CD8-positive, alpha-beta memory T cell (primary cell): Measurements from ENCODE around the gene STRIT1. TPM values are rescaled to one million over a fixed set of nuclear protein-coding genes. Genes with fewer than 3 reads are reported as not detected.
A peak's percentile ranks its signal among the peaks of the same experiment; 100 is the strongest.

Experiments used
- CTCF ChIA-PET: fragments of 350-600 bp; sonication (Branson Sonifier 250); formaldehyde crosslinking; loops from one replicate; lab custom pipeline; 2021; ENCODE audit warnings: antibody characterized with exemption; lab: Charles Lee
- POLR2A ChIA-PET: fragments of 350-600 bp; sonication (Branson Sonifier 250); formaldehyde crosslinking; loops from one replicate; lab custom pipeline; 2021; ENCODE audit warnings: antibody characterized with exemption; lab: Charles Lee
- DNase-seq, 5 donors: peaks; one replicate each; pipeline versions ENCODE4 v3.0.0 to v3.0.0-alpha.2; 2020 to 2022; ENCODE audit warnings: mixed read lengths in 1 of 5
- H3K27ac ChIP-seq: one replicate; pipeline ENCODE4 v1.7.0; 2013; ENCODE audit warnings: low read depth, mild to moderate bottlenecking, low read length, moderate library complexity
- H3K27me3 ChIP-seq: 2 replicates; pipeline ENCODE4 v1.7.0; 2013; ENCODE audit warnings: low read length, mild to moderate bottlenecking; ENCODE audit not compliant: insufficient read depth, poor library complexity, severe bottlenecking
- H3K36me3 ChIP-seq: 2 replicates; pipeline ENCODE4 v1.7.0; 2013; ENCODE audit warnings: mild to moderate bottlenecking, low read length, moderate library complexity; ENCODE audit not compliant: insufficient read depth
- H3K4me1 ChIP-seq: 2 replicates; pipeline ENCODE4 v1.7.0; 2013; ENCODE audit warnings: mild to moderate bottlenecking, low read length, moderate library complexity; ENCODE audit not compliant: insufficient read depth
- H3K4me3 ChIP-seq: 2 replicates; pipeline ENCODE4 v1.7.0; 2013; ENCODE audit warnings: mild to moderate bottlenecking, low read length
- H3K9me3 ChIP-seq: 2 replicates; pipeline ENCODE4 v1.7.0; 2013; ENCODE audit warnings: mild to moderate bottlenecking, low read length
- H3K27ac Mint-ChIP-seq, 8 donors: one replicate each; pipeline ENCODE4 v1.8.0; 2020 to 2021; ENCODE audit warnings: mixed read lengths in 8 of 8, mild to moderate bottlenecking in 6 of 8, inconsistent platforms in 3 of 8, moderate library complexity in 3 of 8
- H3K27me3 Mint-ChIP-seq, 2 donors: one replicate each; pipeline ENCODE4 v1.8.0; 2020 to 2021; ENCODE audit warnings: mixed read lengths in 2 of 2, mild to moderate bottlenecking in 1 of 2, moderate library complexity in 1 of 2
- H3K36me3 Mint-ChIP-seq, 3 donors: one replicate each; pipeline ENCODE4 v1.8.0; 2020 to 2021; ENCODE audit warnings: mixed read lengths in 3 of 3, inconsistent platforms in 1 of 3, mild to moderate bottlenecking in 1 of 3
- H3K4me1 Mint-ChIP-seq, 3 donors: one replicate each; pipeline ENCODE4 v1.8.0; 2020 to 2021; ENCODE audit warnings: mixed read lengths in 3 of 3, inconsistent platforms in 1 of 3, mild to moderate bottlenecking in 1 of 3
- H3K4me3 Mint-ChIP-seq, 7 donors: one replicate each; pipeline ENCODE4 v1.8.0; 2020 to 2021; ENCODE audit warnings: mixed read lengths in 7 of 7, mild to moderate bottlenecking in 6 of 7, moderate library complexity in 4 of 7, inconsistent platforms in 2 of 7
- H3K9me3 Mint-ChIP-seq, 5 donors: one replicate each; pipeline ENCODE4 v1.8.0; 2020 to 2022; ENCODE audit warnings: mixed read lengths in 5 of 5, mild to moderate bottlenecking in 3 of 5, moderate library complexity in 2 of 5, inconsistent platforms in 1 of 5
- polyA plus RNA-seq: library from polyadenylated mRNA; unstranded; fragments of 300-500 nt; fragmentation: Illumina TruSeq; gene quantifications from one replicate; pipeline ENCODE4 v1.2.3, GENCODE V29; 2021
- total RNA-seq, 2 experiments: library from RNA; stranded (reverse); gene quantifications; one replicate each; pipeline ENCODE4 v1.2.3, GENCODE V29; 2021

STRIT1 gene
- total RNA-seq, result not detected
- polyA plus RNA-seq, result not detected

- POLR2A ChIA-PET, result no interaction called here
- no peaks in the 10 kb centered on the region for H3K36me3 Mint-ChIP-seq
These were observed at the start of gene STRIT1 for GRCh38 chr3:155293516-155293915. STRIT1 (minus strand) TSS chr3:155293683.

GRCh38 chr3:155342344-155342743 is 48.9 kb upstream of the STRIT1 start:
- Histone ChIP-seq H3K9me3 (no peaks in the 10 kb centered on the region), H3K27me3 (no peaks in the 10 kb centered on the region), H3K27ac (no peak overlapping the region), H3K4me1 (no peaks in the 10 kb centered on the region), H3K4me3 (no peak overlapping the region), H3K36me3 (no peaks in the 10 kb centered on the region)
- Mint-ChIP-seq H3K4me1 (no peaks in the 10 kb centered on the region), H3K36me3 (no peaks in the 10 kb centered on the region), H3K9me3 (no peaks in the 10 kb centered on the region), H3K27ac (no peak overlapping the region), H3K4me3 (no peak overlapping the region), H3K27me3 (no peaks in the 10 kb centered on the region)
- CTCF ChIA-PET, result no interaction called here
- POLR2A ChIA-PET, result no interaction called here
- DNase-seq, result no peak

More at GRCh38 chr3:155293516-155293915, at the start of gene STRIT1:
- no peak for DNase-seq
- Histone ChIP-seq H3K4me1 (no peaks in the 10 kb centered on the region), H3K4me3 (no peak within 1 kb of the TSS), H3K27ac (no peak within 1 kb of the TSS), H3K27me3 (no peaks in the 10 kb centered on the region), H3K36me3 (no peaks in the 10 kb centered on the region), H3K9me3 (no peaks in the 10 kb centered on the region)
- Mint-ChIP-seq H3K27ac (no peak within 1 kb of the TSS), H3K4me1 (no peaks in the 10 kb centered on the region), H3K9me3 (peaks cover 2 to 11% (median 3%) of the 10 kb centered on the region in 5 donors), H3K4me3 (no peak within 1 kb of the TSS), H3K27me3 (no peaks in the 10 kb centered on the region)
- CTCF ChIA-PET, result no interaction called here

- H3K4me1 ChIP-seq, result no peaks in the 10 kb centered on the region
- no peaks in the 10 kb centered on the region for H3K27me3 ChIP-seq
- Mint-ChIP-seq H3K9me3 (no peaks in the 10 kb centered on the region), H3K4me3 (no peak overlapping the region), H3K27me3 (no peaks in the 10 kb centered on the region), H3K36me3 (no peaks in the 10 kb centered on the region), H3K4me1 (peaks cover 4 to 7% (median 6%) of the 10 kb centered on the region in 3 donors), H3K27ac (no peak overlapping the region)
- H3K4me3 ChIP-seq, result no peak overlapping the region
- no peak overlapping the region for H3K27ac ChIP-seq
- no peak for DNase-seq
- POLR2A ChIA-PET, result no interaction called here
- CTCF ChIA-PET, result no interaction called here
- H3K9me3 ChIP-seq, result no peaks in the 10 kb centered on the region
- no peaks in the 10 kb centered on the region for H3K36me3 ChIP-seq
These were observed 45.6 kb upstream of the STRIT1 start for GRCh38 chr3:155339052-155339451.

GRCh38 chr3:155335724-155336354 is 42.4 kb upstream of the STRIT1 start:
- Mint-ChIP-seq H3K27ac (peak overlapping the region in 1 of 8 donors; percentile 41), H3K4me1 (peaks cover 4 to 7% (median 6%) of the 10 kb centered on the region in 3 donors), H3K27me3 (no peaks in the 10 kb centered on the region), H3K36me3 (no peaks in the 10 kb centered on the region), H3K9me3 (no peaks in the 10 kb centered on the region), H3K4me3 (no peak overlapping the region)
- Histone ChIP-seq H3K4me1 (no peaks in the 10 kb centered on the region), H3K27me3 (no peaks in the 10 kb centered on the region), H3K36me3 (no peaks in the 10 kb centered on the region), H3K9me3 (no peaks in the 10 kb centered on the region), H3K4me3 (no peak overlapping the region), H3K27ac (peak overlapping the region; percentile 49)
- ChIA-PET CTCF (interaction anchor here (0.8 kb wide), 1 partner anchor 15 kb away, joined by 3 read pairs; no protein-coding TSS in a partner anchor), POLR2A (no interaction called here)
- DNase-seq, result no peak

GRCh38 chr3:155334914-155335723 is 41.6 kb upstream of the STRIT1 start:
- H3K4me1 ChIP-seq, result no peaks in the 10 kb centered on the region
- peak overlapping the region in 1 of 7 donors; percentile 39 for H3K4me3 Mint-ChIP-seq
- DNase-seq, result no peak
- H3K27ac ChIP-seq, result peak overlapping the region; percentile 49
- H3K4me3 ChIP-seq, result no peak overlapping the region
- no peaks in the 10 kb centered on the region for H3K27me3 Mint-ChIP-seq
- H3K9me3 Mint-ChIP-seq, result no peaks in the 10 kb centered on the region
- POLR2A ChIA-PET, result no interaction called here
- no peaks in the 10 kb centered on the region for H3K36me3 ChIP-seq
- peaks cover 4 to 7% (median 6%) of the 10 kb centered on the region in 3 donors for H3K4me1 Mint-ChIP-seq
- no peaks in the 10 kb centered on the region for H3K36me3 Mint-ChIP-seq
- H3K27me3 ChIP-seq, result no peaks in the 10 kb centered on the region
- H3K9me3 ChIP-seq, result no peaks in the 10 kb centered on the region
- CTCF ChIA-PET, result interaction anchor here (0.8 kb wide), 1 partner anchor 16 kb away, joined by 3 read pairs; no protein-coding TSS in a partner anchor
- peak overlapping the region in 2 of 8 donors; percentile 20 to 35 for H3K27ac Mint-ChIP-seq

GRCh38 chr3:155334215-155334913 is 40.9 kb upstream of the STRIT1 start:
- Mint-ChIP-seq H3K36me3 (no peaks in the 10 kb centered on the region), H3K27me3 (no peaks in the 10 kb centered on the region), H3K9me3 (no peaks in the 10 kb centered on the region), H3K4me1 (peaks cover 4 to 7% (median 6%) of the 10 kb centered on the region in 3 donors), H3K27ac (peak overlapping the region in 1 of 8 donors; percentile 35), H3K4me3 (peak overlapping the region in 1 of 7 donors; percentile 39)
- DNase-seq, result no peak
- CTCF ChIA-PET, result no interaction called here
- H3K27ac ChIP-seq, result peak overlapping the region; percentile 12
- POLR2A ChIA-PET, result no interaction called here
- H3K4me1 ChIP-seq, result no peaks in the 10 kb centered on the region
- H3K27me3 ChIP-seq, result no peaks in the 10 kb centered on the region
- H3K4me3 ChIP-seq, result no peak overlapping the region
- H3K36me3 ChIP-seq, result no peaks in the 10 kb centered on the region
- H3K9me3 ChIP-seq, result no peaks in the 10 kb centered on the region

- Mint-ChIP-seq H3K9me3 (no peaks in the 10 kb centered on the region), H3K4me1 (peaks cover 4 to 7% (median 6%) of the 10 kb centered on the region in 3 donors), H3K36me3 (no peaks in the 10 kb centered on the region), H3K4me3 (no peak overlapping the region), H3K27me3 (no peaks in the 10 kb centered on the region), H3K27ac (no peak overlapping the region)
- Histone ChIP-seq H3K4me3 (no peak overlapping the region), H3K27me3 (no peaks in the 10 kb centered on the region), H3K9me3 (no peaks in the 10 kb centered on the region), H3K27ac (no peak overlapping the region), H3K36me3 (no peaks in the 10 kb centered on the region), H3K4me1 (no peaks in the 10 kb centered on the region)
- ChIA-PET POLR2A (no interaction called here), CTCF (no interaction called here)
- DNase-seq, result no peak
These were observed 39.2 kb upstream of the STRIT1 start for GRCh38 chr3:155332716-155333115.

- Mint-ChIP-seq H3K9me3 (no peaks in the 10 kb centered on the region), H3K27me3 (no peaks in the 10 kb centered on the region), H3K4me3 (no peak overlapping the region), H3K36me3 (no peaks in the 10 kb centered on the region), H3K27ac (no peak overlapping the region), H3K4me1 (peaks cover 4 to 7% (median 6%) of the 10 kb centered on the region in 3 donors)
- Histone ChIP-seq H3K27me3 (no peaks in the 10 kb centered on the region), H3K9me3 (no peaks in the 10 kb centered on the region), H3K36me3 (no peaks in the 10 kb centered on the region), H3K4me3 (no peak overlapping the region), H3K4me1 (no peaks in the 10 kb centered on the region), H3K27ac (no peak overlapping the region)
- ChIA-PET POLR2A (no interaction called here), CTCF (no interaction called here)
- no peak for DNase-seq
These were observed 37.6 kb upstream of the STRIT1 start for GRCh38 chr3:155331078-155331477.
